NCI-H2081 (cell line): ENCODE results near the gene ARMC5.
"Not testable (repeated sequence)": the region's sequence is repeated elsewhere in the genome, so short reads cannot be mapped to it uniquely, and the experiment has no call there.

ENCODE experiments used
- DNase-seq, 2 experiments: peaks; one replicate each; lab custom pipeline; 2025; lab: John Stamatoyannopoulos, UW

ARMC5 gene

DNA sequence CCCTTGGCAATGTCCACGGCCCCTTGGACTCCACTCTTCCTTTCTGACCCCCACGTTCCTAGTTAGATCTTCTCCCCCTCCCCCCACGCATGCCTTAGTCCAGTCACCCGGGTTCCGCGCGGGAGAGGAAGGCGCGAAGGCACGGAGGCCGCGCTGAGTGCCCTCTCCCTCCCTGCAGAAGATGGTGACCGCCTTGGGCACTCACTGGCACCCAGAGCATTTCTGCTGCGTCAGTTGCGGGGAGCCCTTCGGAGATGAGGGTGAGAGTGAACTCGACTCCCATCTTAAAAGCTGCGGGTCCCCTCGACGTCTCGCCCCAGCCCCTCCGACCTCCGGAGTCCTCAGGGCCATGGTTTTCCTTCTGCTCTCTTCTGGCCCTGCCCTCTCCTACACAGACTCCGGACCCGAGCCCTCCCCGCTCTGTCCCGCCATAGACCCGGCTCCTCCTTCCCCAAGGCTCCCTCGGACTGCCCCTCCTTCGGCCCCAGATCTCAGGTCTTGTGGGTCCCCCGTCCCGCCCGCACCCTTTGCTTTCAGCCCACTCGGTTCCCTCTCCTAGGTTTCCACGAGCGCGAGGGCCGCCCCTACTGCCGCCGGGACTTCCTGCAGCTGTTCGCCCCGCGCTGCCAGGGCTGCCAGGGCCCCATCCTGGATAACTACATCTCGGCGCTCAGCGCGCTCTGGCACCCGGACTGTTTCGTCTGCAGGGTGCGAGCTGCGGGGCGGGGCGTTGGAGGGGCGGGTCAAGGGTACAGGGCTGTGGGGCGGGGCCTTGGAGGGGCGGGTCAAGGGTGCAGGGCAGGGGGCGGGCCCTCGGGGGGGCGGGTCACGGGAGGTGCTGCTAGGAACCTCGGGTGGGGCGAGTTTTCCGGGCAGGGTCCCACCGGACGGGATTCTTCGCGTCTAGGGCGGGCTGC, 17.3 kb downstream of the ARMC5 start:
- no peak for DNase-seq

DNA sequence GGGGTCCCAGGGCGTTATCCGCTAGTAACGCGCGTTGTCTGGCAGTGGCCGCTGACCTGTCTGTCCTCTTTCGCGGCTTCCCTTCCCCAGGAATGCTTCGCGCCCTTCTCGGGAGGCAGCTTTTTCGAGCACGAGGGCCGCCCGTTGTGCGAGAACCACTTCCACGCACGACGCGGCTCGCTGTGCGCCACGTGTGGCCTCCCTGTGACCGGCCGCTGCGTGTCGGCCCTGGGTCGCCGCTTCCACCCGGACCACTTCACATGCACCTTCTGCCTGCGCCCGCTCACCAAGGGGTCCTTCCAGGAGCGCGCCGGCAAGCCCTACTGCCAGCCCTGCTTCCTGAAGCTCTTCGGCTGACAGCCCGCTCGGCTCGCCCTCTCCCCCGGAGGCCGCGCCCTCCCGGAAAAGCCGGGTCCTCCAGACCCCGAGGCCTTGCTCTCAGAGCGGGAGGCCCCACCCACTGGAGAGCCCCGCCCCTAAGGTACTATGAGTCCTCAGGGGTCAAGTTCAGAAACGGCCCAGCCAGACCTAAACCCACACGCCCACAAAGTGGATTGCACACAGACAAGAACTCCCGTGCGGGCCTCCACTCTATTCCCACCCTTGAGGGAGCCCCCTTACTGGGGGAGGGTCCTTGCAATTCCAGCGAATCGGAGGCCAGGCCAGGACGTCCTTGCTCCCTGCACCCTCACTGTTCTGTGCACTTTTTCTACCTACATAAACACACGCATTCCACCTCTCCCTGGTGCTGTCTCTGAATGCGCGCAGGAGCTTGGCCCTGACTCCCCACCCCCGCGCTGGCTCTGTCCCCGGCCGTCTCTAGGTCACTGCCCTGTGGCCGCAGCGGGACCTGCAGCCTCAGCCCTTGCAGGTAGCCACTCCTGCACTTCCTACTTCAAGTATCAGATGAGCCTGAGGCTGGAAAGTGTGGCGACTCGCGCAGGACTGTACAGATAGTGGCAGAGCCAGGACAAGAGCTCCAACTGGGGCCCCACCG, 18.2 kb downstream of the ARMC5 start:
- no peak for DNase-seq

DNA sequence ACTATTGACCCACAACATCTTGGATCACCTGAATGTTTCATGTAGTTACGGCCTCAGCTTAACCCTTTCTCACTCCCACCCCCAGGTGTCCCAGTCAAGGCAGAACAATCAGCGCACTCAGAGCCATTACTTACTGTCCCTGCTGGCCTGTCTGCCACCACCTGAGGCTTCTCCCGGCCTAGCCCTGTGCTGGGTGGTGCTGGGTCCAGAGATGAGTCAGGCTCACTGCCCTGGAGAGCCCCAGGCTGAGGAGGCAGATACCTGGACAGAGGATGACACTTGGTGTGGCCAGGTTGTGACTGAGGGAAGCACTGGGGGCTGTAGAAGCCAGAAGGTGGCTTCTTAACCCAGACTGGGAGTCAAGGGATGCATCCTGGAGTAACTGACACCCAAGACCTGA, 19.7 kb downstream of the ARMC5 start:
- no peak for DNase-seq

DNA sequence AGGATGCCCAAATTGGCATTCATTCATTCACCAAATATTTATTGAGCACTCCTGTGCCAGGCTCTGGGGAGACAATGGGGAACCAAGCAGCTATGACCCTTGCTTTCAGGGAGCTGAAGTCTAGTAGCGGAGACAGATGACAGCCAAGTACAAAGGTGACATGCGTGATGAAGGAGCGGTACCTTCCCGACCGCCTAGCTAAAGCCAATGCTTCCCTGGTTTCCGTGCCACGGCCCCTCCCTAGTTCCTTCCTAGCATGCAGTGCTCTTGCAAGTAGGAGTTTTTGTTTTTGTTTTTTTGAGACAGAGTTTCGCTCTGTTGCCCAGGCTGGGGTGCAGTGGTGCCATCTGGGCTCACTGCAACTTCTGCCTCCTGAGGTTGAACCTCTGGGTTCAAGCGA, 20.4 kb downstream of the ARMC5 start:
- no peak for DNase-seq

DNA sequence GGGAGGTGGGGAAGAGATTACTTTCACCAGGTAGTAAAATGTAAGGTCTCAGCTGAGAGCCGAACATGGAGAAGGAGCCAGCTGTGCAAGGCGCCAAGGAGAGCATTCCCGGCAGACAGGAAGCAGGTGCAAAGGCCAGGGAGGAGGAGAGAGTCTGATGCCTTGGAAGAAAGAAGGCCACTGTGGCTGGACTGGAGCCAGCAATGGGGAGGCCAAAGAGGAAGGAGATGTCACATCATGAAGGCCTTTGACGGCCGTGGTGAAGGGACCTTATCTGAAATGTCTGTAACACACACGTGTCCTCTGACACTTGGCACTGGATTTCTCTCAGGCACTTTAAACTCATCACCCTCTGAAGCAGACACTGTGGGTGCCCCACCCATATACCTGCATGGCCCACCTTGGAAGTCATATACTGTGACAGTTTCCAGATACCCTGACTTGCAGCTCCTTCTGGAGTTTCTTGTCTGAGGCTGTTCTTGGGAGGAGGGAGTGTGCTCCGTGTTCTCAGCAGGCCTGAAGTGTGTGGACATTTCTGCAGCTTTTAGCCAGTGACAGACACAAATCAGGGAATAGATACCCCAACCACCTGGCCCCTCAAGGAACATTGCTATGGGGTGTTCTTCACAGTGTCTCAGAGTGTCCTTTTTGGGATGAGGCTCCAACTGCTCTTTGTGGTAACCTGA, 21.7 kb downstream of the ARMC5 start:
- no peak for DNase-seq

DNA sequence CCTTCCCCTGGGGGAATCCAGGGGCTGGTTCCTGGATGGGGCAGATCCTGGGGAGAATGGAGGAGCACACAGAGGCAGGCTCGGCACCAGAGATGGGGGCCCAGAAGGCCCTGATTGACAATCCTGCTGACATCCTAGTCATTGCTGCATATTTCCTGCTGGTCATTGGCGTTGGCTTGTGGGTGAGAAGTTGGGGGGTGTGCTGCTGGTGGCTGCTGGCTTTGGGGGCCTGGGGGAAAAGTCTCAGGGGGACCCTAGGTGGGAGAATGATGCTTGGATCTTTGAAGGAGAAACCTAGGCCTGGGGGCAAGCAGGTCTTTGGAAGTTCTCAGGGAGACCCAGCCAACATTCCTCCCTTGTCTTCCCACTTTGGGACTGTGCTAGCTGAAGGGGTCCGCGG, 23.8 kb downstream of the ARMC5 start, which contains the start of gene SLC5A2:
TSS of gene SLC5A2 (plus strand) at position 43 of the 400 bp plus-strand sequence. CDS start at position 57, 14 bp downstream.
- DNase-seq, result no peak

DNA sequence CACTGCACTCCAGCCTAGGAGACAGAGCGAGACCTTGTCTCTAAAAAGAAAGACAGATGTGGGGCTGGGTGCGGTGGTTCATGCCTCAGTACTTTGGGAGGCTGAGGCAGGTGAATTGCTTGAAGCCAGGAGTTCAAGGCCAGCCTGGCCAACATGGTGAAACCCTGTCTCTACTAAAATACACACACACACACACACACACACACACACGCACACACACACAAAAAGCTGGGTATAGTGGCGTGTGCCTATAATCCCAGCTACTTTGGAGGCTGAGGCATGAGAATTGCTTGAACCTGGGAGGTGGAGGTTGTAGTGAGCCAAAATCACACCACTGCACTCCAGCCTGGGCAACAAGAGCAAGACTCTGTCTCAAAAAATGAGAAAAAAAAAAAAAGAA, 24.7 kb downstream of the ARMC5 start:
- not testable (repeated sequence) for DNase-seq

DNA sequence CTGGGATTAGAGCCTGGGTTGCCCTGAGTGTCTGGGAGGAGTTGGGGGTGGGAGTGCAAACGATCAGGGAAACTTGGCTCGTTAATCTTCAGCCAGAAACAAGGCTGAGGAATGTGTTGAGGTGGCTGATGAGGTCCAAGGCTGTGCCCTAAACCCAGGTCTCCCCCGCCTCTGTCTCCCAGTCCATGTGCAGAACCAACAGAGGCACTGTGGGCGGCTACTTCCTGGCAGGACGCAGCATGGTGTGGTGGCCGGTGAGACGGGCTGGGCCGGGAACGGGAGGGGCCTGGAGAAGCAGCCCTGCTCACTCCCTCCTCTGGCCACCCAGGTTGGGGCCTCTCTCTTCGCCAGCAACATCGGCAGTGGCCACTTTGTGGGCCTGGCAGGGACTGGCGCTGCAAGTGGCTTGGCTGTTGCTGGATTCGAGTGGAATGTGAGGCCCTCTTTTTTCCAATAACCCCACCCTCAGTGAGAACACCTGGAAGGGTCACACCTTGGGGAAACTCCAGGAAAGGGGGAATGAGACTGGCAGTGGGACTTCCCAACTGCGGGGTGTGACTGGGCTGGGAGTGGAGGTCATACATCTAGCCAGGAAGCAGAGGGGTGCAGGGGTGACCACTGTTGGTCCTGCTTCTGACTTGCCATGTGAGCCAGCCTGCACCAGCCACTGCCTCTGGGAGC, 25.3 kb downstream of the ARMC5 start:
- DNase-seq, result no peak

DNA sequence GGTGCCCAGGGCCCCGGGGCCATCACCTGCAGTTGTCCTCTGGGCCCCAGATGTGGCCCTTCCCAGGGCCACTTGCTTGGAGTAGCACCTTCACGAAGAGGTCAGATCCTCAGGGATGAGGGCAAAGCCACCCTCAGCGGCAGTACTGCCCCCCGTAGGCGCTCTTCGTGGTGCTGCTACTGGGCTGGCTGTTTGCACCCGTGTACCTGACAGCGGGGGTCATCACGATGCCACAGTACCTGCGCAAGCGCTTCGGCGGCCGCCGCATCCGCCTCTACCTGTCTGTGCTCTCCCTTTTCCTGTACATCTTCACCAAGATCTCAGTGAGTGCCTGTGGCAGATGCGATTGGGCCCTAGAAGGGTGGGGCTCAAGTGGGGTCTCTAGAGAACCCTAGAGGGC, 26.3 kb downstream of the ARMC5 start:
- DNase-seq, result no peak

DNA sequence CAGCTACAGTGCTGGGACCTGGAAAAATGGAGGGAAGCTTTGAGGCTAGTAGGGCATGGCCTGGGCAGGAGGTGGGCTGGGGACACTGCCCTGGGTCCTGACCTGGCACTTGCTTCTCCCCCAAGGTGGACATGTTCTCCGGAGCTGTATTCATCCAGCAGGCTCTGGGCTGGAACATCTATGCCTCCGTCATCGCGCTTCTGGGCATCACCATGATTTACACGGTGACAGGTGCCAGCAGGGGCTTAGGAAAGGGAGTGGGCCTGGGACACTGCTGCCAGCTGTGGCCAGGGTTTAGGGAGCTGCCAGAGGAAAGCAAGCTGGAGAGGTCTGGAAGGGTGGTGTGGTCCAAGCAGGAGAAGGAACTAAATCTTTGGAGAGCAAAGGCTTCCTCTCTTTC, 26.7 kb downstream of the ARMC5 start:
- no peak for DNase-seq

DNA sequence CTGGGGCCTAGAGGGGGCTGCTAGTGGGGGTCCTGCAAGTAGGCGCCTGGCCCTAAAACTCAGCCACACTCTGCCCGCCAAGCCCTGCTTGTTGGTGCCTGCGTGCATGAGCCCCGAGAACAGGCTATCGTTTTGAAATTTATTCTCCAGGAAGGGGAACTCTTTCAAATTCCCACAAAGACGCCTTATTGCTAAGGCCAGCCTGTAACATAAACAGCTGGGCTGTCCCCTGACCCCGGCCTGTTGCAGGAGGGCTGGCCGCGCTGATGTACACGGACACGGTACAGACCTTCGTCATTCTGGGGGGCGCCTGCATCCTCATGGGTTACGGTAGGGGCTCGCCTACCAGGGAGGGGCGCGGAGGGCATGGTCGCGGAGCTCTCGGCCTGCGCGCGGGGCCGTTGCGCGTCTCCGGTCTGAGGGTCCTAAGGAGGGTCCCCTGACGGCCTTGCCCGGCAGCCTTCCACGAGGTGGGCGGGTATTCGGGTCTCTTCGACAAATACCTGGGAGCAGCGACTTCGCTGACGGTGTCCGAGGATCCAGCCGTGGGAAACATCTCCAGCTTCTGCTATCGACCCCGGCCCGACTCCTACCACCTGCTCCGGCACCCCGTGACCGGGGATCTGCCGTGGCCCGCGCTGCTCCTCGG, 27.9 kb downstream of the ARMC5 start:
- DNase-seq, result no peak

DNA sequence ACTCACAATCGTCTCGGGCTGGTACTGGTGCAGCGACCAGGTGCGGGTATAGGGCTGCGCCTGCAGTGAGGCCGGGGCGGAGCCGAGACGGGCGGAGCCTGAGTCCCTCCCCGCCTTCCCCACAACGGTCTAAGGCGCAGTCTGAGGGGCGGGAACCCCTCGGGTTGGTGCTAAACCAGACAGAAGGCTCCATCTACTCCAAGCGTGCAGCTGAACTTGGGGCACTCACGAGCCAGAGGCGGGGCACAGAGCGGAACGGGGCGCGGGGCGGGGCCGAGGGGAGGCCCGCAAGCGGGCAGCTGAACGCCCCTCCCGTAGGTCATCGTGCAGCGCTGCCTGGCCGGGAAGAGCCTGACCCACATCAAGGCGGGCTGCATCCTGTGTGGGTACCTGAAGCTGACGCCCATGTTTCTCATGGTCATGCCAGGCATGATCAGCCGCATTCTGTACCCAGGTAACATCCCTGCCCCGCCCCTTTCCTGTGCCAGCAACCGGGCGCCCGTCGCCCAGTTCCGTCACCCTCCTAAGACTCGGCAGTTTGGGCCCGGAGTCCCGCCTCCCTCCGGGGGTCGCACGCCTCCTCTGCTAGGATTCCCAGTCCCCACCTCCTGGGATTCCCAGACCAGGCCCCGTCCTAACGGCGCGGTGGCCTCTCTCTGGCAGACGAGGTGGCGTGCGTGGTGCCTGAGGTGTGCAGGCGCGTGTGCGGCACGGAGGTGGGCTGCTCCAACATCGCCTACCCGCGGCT, 28.6 kb downstream of the ARMC5 start:
- peak; percentile 16 to 32 for DNase-seq

DNA sequence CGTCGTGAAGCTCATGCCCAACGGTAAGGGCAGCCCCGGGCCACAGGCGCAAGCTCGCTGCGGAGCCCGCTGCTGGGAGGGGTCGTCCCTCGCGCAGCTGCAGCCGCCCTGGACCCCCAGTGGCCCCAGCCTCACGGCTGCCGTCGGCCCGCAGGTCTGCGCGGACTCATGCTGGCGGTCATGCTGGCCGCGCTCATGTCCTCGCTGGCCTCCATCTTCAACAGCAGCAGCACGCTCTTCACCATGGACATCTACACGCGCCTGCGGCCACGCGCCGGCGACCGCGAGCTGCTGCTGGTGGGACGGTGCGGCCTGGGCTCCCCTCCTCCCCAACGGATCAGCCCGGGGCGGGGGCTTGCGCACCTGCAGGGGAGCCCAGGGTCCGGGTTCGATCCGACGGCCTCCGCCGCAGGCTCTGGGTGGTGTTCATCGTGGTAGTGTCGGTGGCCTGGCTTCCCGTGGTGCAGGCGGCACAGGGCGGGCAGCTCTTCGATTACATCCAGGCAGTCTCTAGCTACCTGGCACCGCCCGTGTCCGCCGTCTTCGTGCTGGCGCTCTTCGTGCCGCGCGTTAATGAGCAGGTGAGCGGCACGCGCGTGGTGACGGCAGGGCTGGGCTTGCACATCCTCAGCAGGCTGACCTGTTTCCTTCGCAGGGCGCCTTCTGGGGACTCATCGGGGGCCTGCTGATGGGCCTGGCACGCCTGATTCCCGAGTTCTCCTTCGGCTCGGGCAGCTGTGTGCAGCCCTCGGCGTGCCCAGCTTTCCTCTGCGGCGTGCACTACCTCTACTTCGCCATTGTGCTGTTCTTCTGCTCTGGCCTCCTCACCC, 29.4 kb downstream of the ARMC5 start:
- no peak for DNase-seq

DNA sequence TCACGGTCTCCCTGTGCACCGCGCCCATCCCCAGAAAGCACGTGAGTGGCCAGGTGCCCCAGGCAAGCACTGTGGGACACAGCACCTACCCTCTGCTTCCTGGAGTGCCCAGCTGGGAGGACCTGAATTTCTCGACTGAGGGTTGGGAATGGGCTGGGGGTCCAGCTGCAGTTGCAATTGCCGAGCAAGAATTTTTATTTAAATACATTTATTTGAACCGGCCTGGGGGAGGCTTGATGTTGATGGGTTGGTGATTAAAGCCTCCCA, 29.9 kb downstream of the ARMC5 start:
- no peak for DNase-seq

DNA sequence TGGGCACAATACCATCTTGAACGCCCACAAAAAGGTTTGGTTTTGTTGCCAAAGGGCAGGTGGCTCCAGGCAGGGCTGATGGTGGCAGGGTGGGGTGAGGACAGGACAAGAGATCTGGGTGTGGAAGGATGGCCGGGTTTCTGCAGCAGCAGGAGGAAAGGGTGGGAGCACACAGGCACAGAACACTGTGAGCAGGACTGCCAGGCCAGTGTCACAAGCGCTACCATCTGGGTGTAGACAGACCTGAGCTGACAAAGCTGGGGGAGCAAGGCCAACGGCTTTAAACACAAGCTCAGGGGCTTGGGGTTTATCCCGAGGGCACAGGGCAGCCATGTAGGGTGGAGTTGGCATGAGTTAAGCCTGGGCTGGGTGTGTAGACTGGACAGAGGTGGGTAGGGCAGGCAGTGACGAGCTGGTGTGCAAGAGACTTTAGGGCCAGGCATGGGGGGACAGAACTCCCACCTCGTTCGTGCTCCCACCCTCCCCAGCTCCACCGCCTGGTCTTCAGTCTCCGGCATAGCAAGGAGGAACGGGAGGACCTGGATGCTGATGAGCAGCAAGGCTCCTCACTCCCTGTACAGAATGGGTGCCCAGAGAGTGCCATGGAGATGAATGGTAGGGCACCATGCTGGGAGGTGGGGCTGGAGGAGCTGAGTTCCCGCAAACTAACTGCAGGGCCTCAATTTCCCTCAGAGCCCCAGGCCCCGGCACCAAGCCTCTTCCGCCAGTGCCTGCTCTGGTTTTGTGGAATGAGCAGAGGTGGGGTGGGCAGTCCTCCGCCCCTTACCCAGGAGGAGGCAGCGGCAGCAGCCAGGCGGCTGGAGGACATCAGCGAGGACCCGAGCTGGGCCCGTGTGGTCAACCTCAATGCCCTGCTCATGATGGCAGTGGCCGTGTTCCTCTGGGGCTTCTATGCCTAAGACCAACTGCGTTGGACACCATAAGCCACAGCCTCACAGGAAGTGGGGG, 30.6 kb downstream of the ARMC5 start:
- DNase-seq, result no peak

DNA sequence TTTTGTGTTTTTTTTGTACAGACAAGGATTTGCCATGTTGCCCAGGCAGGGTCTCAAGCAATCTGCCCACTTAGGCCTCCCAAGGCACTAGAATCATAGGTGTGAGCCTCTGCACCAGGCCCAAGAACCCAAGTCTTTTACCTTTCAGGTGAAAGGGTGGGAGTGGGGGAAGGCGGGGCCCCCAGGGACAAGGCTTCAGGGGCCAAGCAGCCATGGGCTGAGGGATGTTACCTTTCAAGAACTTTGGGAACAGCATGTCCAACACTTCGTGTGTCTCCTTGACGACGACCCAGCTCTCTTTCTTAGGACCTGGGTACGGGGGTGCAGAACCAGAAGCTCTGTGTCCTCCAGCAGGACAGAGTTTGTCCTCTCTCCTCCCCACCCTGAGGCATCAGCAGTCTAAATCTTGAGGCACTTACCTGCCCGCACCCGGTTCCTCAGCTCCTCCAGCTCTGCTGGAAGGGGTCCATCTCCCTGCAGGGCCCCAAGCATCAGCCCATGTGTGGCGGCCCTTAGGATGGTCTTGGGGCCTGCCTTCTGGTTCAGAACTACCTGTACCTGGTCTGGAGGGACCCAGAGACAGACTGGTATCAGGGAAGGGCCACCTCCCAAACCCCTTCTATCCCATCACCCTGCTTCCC, 32.6 kb downstream of the ARMC5 start:
- DNase-seq, result no peak

DNA sequence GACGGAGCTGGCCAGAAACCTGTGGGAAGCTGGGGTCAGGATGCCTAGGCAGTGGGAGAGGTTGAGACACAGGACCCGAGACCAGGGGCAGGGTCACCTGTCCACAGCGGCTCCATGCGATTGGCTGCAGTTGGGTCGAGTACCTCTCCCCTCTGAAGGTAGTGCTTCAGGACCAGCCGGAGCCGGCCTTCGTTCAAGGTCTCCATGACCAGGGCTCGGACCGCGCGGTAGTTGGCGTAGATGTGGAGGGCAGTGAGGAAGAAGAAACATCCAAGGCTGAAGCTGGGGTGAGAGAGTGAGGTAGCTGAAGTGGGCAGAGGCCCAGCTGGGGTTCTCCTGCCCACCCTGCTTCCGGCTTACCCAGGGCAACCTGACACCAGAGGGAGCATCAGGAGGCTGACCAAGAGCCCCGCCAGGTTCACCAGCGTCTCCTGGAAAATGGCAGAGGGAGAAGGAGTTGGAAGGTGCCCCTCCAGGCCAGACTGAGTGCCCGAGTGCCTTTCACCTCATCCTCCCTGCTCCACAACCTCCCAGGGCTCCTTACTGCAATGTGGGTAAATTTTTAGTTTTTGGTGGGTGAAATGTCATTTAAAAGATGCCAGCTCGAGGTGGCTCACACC, 34.3 kb downstream of the ARMC5 start:
- DNase-seq, result no peak
